ENCODE measurements around the gene LILRA5.
"Not testable (repeated sequence)": the region's sequence is repeated elsewhere in the genome, so short reads cannot be mapped to it uniquely, and the experiment has no call there.

Gene LILRA5

DNA sequence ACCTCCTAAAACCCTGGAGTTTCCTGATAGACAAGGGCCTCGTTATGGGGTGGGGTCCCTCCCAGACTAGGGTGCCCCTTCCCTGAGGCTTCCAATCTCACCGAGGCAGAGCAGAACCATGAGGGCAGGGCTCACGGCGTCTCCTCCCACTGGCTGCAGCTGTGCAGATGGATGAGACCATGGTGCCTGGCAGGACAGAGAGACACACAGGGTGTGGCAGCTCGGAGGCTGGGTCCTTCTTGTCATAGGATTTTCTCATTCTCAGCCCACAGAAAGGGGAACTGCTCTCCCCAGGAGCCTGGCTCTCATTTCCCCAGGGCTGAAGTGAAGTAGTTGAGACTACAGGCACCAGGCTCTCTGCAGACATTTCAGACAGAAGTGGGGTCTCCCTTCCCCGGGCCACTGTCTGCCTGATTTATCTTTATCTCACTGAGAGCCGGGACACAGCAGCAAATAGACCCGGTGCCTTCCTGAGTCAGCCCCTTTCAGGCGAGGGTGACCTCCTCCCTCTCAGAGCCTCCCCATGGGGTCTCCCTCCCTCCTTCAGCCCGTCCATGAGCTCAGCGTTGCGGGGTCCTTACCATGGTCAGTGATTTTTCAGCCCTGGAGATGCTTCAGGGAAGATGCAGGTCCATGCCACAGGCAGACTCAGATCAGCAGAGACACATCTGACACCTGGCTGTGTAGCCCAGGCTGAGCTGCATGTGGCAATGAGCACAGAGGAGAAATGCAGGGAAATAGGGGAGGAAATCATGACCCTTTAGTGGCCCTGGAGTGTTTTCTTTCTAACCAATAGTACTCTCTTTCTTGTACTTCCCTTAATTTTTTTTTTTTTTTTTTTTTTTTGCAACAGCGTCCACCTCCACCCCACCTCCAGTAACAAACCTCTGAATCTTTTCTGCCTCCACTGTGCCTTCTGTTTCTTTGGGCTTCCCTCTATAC, at the start of gene LILRA5:
LILRA5 (minus strand) TSS at position 731 of the 942 bp plus-strand sequence; CDS start at position 584, 147 bp downstream.
- no peak for DNase-seq

DNA sequence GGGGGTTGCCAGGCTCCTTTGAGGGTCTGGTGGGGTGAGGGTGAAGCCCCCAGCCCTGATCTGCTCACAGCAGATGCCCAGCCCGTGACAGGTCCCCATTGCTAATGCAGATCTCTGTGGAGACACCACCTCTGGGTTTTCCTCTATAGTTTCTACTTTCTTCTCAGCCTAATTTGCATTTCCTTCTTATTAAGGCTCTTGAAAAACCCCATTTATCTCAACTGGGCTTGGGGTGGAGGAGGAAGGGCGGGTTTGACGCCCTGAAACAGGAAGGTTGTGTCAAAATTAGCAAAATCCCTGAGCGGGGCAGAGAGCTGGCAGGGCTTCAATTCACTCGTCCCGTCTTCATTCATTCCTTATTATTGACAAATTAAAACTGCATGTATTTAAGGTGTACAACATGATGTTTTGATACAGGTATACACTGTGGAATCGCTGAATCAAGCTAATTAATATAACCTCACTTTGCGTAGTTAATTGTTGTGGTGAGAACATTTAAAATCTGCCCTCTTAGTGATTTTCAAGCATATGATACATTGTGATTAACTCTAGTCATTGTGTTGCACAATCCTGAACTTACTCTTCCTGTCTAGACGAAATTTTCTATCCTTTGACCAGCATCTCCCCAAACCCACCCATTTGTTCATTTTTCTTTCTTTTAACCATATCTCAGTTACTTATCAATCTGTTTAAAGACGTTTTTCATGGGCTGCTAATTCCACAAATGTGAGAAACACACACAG, 48.9 kb upstream of the LILRA5 start:
- DNase-seq = not testable (repeated sequence)

- not testable (repeated sequence) for DNase-seq
Observed at GRCh38 chr19:54359149-54359820, 46.3 kb upstream of the LILRA5 start.

DNA sequence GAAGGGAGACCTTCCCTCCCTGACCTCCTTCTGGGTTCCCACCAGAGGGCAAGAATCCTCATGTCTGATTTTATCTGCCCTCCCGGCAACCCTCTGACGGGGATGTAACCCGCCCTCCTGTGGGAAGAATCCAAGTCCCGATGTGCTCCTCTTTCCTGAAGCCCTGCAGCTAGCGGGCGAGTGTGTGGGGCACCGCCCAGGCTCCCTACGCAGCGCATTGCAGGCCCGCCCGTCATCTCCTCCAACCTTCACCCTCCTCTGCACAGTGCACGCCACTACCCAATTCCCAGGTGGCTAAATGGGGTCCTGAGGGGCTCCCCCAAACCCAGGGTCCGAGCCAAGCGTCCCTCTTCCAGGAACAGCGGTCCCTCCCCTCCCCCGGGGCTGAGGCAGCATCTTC, 44.4 kb upstream of the LILRA5 start:
- DNase-seq = no peak

GRCh38 chr19:54356444-54357056, 43.6 kb upstream of the LILRA5 start:
- DNase-seq = no peak

DNA sequence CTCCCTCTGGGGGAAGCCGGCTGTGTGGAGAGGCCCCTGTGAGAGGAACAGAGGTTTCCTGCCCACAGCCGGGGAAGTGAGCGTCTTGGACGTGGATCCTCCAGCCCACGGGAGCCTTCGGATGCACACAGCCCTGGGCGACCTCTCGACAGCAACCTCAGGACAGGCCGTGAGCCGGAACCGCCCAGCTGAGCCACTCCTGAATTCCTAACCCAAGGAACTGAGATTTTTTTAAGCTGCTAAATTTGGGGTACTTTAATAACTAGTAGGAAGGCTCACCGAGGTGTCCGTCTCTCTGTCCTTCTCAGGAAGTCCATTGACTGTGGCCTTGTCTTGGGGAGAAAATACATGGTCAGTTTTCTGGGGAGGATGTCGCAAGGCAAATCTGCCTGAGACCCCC, 42.7 kb upstream of the LILRA5 start:
- no peak for DNase-seq

GRCh38 chr19:54354761-54355160, 41.8 kb upstream of the LILRA5 start:
- DNase-seq = no peak

DNA sequence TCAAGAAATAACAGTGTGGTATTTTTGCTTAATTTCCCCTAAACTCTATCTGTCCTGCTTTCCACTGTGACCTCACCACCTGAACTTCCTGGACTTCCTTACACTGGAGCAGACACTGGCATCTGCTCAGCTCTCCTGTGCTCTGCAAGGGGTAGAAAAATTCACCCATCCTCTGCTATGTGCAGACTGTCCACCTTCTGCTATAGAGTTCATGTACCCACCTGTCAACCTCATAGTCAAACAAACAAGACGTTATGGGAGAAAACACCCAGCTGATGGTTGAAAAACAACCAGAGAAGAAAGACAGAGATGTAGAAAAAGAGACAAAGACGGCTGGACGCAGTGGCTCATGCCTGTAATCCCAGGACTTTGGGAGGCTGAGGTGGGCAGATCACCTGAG, 39.6 kb upstream of the LILRA5 start:
- DNase-seq = no peak

DNA sequence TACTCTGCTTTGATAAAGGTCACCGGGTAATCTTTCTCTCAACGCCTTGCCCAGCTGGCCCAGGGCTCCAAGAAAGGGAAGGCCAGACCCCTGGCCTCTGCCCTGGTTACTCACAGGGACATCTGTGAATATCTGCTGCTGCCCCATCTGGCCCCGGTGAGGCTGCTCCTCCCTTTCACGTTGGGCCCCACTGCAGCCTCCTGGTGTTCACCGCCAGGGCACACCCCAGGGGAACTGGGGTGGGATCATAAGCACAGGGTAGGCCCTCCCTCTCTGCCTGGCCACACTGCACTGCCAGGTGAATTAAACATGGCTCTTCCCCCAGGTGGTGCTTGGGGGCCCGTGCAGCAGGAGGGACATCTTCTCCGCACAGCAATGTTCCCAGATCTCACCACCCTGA, 39.1 kb upstream of the LILRA5 start:
- DNase-seq = no peak

- no peak for DNase-seq
Observed at GRCh38 chr19:54351474-54351873, 38.5 kb upstream of the LILRA5 start.

- no peak for DNase-seq
Observed at GRCh38 chr19:54345938-54346386, 33.0 kb upstream of the LILRA5 start.

DNA sequence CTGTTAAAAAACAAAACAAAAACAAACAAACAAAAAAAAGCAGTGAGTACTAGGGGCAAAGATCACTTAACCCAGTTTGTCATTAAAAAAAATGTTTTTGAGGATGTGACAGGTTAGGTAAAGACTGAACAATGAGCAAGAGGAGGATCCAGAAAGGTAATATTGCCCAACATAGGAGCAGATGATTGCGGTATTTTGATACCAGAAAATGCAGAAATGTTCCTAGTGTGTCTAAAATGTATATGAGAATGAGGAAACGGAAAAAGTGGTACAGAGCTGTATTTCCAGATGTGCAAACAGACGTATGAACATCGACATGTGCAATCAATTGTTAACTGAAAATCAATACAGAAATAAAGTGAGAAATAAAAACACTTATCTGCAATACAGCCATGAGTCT, 30.9 kb upstream of the LILRA5 start:
- no peak for DNase-seq

GRCh38 chr19:54341295-54341694, 28.3 kb upstream of the LILRA5 start:
- DNase-seq = no peak

GRCh38 chr19:54339646-54340358, 26.8 kb upstream of the LILRA5 start:
- DNase-seq = no peak

- DNase-seq = no peak
Observed at GRCh38 chr19:54338521-54338920, 25.6 kb upstream of the LILRA5 start.

DNA sequence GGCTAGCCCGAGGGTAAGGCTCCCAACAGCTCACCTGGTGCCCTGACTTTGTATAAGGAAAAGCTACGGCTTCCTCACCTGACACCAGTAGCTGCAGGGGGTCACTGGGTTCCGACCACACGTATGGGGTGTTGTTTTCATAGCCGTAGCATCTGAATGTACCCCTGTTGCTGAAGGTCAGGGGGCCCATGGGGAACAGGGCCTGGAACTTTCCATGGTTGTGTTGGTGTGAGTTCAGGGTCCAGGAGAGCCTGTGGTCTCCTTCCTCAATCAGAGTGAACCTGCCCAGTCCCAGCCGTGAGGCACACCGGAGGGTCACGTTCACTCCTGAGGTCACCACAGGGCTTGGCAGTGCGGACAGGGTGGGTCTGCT, 24.9 kb upstream of the LILRA5 start:
- DNase-seq = no peak

- DNase-seq = no peak
Observed at GRCh38 chr19:54336893-54337857, 24.2 kb upstream of the LILRA5 start.

DNA sequence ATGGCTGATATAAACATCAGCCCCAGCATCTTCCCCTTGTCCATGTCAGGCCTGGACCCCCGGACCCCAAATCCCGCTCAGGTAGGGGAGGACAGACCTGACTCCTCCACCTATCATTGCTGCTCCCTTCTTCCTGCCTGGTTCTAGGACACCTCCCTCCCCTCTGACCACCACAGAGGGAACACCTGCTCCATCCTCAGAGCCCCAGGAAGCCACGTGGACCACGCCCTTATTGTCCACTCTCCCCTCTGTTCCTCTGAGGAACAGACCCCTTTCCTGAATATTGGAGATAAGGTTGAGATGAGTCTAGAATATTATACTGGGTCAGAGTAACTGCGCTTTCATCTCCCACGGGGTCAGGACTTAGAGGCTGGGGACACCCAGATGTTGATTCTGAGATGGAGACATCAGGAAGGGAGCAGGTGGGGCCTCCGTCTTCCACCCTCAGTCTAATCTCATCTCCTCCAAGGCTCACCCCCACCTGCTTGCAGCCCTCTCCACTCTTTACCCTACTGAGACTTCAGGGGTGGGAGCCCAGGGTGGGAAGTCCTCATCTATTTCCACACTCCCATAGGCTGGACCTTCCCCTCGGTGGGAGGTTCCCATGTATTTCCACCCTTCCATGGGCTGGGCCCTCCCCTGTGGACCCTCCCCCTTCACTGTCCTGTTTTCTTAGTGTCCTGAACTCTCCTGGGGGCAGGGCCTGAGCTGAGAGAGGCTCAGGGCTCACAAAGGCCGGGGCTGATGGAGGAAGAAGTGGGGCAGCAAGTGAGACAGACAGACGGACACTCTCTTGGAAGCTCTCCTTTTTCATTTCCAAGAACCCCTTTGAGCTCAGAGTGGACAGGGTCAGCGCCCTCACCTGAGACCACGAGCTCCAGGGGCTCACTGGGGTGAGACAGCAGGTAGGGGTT, 23.3 kb upstream of the LILRA5 start:
- no peak for DNase-seq

DNA sequence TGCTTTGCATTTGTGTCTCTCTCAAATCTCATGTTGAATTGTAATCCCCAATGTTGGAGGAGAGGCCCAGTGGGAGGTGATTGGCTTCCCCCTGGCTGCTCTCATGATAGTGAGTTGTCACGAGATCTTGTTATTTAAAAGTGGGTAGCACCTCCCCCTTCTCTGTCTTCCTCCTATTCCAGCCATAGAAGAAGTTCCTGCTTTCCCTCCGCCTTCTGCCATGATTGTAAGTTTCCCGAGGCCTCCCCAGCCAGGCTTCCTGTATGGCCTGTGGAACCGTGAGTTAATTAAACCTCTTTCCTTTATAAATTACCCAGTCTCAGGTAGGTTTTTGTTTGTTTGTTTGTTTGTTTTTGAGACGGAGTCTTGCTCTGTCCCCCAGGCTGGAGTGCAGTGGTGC, 22.2 kb upstream of the LILRA5 start:
- no peak for DNase-seq

Measured in CD4-positive, alpha-beta T cell treated with Interleukin-6 for 4 hours (primary cell).